Suprapubic skin (tissue), 3 donors: ENCODE measurements around the gene AIG1.

Source experiments
- CTCF ChIP-seq, 2 donors: fragments of 200-600 bp in 1 of 2; fragments of 450-650 bp in 1 of 2; sonication (generic) in 1 of 2; IDR thresholded peaks; one replicate each; pipeline ENCODE4 v1.5.1; 2016 to 2019; ENCODE audit warnings: antibody characterized with exemption in 2 of 2, mild to moderate bottlenecking in 1 of 2, moderate library complexity in 1 of 2
- EP300 ChIP-seq: sonication (generic); formaldehyde crosslinking; IDR thresholded peaks from one replicate; pipeline ENCODE4 v1.6.1; 2017; ENCODE audit warnings: antibody characterized with exemption
- POLR2A ChIP-seq, 2 donors: fragments of 450-650 bp; IDR thresholded peaks; one replicate each; pipeline ENCODE4 v1.6.1; 2017; ENCODE audit warnings: antibody characterized with exemption in 2 of 2, mild to moderate bottlenecking in 2 of 2, moderate library complexity in 2 of 2

- TF ChIP-seq CTCF (IDR thresholded peaks at IDR 0.05) (no peak), EP300 (no peak), POLR2A (IDR thresholded peaks at IDR 0.05) (no peak)
Observed at GRCh38 chr6:143205585-143205984, 144.9 kb downstream of the AIG1 start.
